GM18519 (cell line): ENCODE measurements around the gene SMCO1.
"Not testable (repeated sequence)": the region's sequence is repeated elsewhere in the genome, so short reads cannot be mapped to it uniquely, and the experiment has no call there.

ENCODE experiments used
- ATAC-seq: cut with Tn5 transposase; IDR thresholded peaks from one replicate; pipeline ENCODE4 v1.9.1; 2021; ENCODE audit warnings: mild to moderate bottlenecking, moderate library complexity; ENCODE audit not compliant: unreplicated experiment, low FRiP score

SMCO1 gene

DNA sequence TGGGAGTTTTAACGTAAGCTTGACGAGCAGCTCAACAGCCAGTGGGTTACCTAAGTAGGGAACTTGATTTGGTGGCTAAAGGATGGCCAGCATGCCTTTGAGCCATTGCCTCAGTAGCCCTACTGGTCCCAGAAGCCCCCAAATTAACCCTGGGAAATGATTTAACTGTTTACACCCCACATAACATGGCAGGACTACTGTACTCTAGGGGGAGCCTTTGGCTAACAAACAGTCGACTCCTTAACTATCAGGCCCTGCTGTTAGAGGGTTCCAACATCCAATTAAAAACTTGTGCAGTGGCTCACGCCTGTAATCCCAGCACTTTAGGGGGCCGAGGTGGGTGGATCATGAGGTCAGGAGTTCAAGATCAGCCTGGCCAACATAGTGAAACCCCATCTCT lies 9.4 kb upstream of the SMCO1 start:
- no peak for ATAC-seq

GRCh38 chr3:196523841-196524240 lies 8.7 kb upstream of the SMCO1 start:
- no peak for ATAC-seq

DNA sequence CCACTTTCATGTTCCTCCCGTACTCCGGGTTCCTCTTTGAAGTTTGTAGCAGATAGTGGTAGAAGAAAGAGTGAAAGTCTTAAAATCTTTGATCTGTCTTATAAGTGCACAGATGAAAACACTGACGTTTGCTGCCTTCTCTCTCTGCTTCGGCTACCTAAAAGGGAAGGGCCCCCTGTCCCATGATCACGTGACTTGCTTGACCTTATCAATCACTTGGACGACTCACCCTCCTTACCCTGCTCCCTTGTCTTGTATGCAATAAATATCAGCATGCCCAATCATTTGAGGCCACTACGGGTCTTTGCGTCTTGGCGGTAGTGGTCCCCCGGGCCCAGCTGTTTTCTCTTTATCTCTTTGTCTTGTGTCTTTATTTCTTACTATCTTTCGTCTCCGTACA lies 6.1 kb upstream of the SMCO1 start:
- ATAC-seq: not testable (repeated sequence)

DNA sequence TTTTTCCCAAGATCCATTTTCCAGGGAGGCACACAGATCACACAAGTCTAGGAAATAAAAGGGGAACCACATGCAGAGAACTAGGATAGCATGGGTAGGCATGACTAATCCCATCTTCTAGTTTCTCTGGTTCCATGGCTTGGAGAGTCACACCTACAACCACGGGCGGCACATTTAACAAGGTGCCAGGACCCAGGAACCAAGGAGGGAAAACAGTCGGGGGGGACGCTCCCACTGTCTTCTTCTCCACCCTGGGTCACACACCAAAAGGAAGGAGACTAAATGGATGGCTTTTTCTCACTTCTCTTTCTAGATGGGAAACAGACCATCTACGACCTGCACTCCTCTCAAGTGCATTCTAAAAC lies 4.6 kb upstream of the SMCO1 start:
- no peak for ATAC-seq

- no peak for ATAC-seq
These were observed 4.0 kb upstream of the SMCO1 start for GRCh38 chr3:196518966-196519717.

- ATAC-seq: no peak
These were observed 2.8 kb upstream of the SMCO1 start for GRCh38 chr3:196517919-196518318.

DNA sequence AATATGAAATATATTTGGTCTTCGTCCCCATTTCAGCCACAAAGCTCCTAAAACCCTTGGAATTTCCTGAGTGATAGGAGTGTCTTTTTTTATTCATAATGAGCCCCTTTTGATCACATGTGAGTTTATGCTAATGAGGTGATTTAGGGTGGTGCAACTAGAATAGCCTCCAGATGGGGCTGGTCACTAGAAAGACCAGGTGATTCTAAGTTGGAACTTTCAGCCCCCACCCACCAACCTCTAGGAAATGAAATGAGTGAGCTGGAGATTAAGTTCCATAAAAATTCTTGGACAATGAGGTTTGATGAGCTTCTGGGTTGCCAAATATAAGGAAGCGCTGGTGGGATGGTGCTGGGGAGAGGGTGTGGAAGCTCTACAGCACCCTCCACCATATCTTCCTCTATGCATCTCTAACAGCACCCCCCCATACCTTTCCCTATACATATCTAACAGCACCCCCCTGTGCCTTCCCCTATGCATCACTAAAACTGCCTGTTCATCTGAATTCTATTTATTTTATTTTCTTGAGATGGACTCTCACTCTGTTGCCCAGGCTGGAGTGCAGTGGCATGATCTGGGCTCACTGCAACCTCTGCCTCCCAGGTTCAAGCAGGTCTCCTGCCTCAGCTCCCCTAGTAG lies 2.1 kb upstream of the SMCO1 start:
- ATAC-seq: no peak

DNA sequence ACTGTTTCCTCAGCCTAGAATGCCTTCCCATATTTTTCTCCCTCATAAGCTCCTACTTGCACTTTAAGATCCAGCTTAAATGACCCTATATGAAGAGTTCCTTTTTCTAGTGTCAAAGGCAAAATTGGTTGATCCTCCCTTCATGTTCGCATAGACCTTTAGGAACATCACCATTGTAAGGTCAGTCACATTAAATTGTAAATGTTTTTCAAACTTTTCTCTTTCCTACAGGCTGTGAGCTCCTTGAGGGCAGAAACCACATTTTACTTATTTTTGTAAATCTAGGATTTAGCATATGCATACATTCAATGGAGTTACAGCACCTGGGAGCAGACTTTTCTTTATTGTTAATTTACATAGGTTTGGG lies 813 bp downstream of the SMCO1 start:
- ATAC-seq: no peak

DNA sequence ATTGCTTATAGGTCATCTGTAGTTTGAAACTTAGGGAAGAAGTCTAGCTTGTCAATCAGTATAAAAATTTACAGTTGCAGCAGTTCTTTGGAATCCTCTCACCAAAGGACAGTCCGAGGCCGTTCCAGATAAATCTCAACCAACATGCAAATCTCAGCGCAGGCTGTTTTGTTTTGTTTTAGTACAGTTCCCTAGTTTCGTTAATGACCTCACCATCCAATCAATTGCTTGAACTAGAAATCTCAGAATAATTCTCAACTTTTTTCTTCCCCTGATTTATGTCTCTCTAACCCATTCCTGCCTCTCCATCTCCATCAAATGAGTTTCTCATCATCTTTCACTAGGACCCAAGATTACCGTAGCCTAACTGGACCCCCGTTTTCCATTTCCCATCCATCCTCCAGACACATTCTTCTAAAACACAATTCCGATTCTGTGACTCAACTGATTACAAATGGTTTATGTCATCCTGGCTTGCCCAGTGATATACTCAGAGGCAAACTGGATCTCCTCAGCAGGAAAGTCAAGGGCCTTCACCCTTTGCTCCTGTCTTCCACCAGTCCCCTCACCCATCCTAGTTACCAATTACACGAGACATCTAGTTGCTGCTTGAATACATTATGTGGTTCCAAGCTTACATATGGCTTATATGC lies 1.3 kb downstream of the SMCO1 start:
- no peak for ATAC-seq

- ATAC-seq: not testable (repeated sequence)
These were observed 3.3 kb downstream of the SMCO1 start for GRCh38 chr3:196511646-196512425.

GRCh38 chr3:196511108-196511507 lies 4.0 kb downstream of the SMCO1 start:
- not testable (repeated sequence) for ATAC-seq

DNA sequence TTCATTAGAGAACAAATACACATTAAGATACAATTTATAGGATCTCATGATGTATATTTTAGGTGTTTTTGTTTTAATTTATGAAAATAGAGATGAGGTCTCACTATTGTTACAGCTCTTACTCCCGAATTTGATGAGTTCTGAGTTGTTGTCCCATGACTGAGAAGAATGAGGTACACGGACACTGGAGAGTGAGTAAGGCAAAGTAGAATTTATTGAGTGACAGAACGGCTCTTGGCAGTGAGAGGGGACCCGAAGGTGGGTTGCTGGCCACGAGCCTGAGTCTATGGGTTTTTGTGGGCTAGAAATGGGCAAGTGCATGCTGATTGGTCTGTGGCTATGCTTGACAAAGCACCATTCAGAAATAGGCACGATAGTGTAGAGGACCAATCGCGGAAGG lies 8.5 kb downstream of the SMCO1 start:
- no peak for ATAC-seq

- no peak for ATAC-seq
These were observed 10.6 kb downstream of the SMCO1 start for GRCh38 chr3:196504556-196504955.

- ATAC-seq: not testable (repeated sequence)
These were observed 11.1 kb downstream of the SMCO1 start for GRCh38 chr3:196504077-196504398.

GRCh38 chr3:196503196-196504076 lies 11.7 kb downstream of the SMCO1 start, which contains the start of gene RNF168:
RNF168 (minus strand) TSS chr3:196503768; CDS start chr3:196503173, 595 bp downstream.
- ATAC-seq: peak; percentile 69

DNA sequence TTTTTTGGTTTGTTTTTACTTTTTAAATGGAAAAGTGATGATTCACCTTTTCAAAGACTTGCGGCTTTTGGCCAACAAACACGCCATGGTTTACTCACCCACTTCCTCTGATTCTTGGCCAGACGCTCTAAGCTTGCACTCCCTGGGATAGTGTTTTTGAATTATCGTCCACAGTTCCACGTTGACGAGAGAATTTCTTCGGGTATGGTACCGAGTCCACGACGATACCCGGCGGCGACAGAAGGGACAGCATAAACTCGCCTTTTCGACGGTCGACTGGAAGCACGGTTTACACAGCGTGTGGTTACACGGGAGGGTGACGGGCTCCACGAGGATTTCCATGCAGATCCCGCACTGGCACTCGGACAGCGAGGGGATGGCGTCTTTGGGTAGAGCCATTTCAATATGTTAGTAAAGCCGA lies 12.4 kb downstream of the SMCO1 start:
- peak; percentile 4 for ATAC-seq

- no peak for ATAC-seq
These were observed 13.7 kb downstream of the SMCO1 start for GRCh38 chr3:196501316-196502044.

GRCh38 chr3:196499807-196500524 lies 15.2 kb downstream of the SMCO1 start:
- ATAC-seq: no peak

GRCh38 chr3:196499061-196499460 lies 16.1 kb downstream of the SMCO1 start:
- no peak for ATAC-seq
